Activated naive CD4-positive, alpha-beta T cell (primary cell): ENCODE measurements around the gene LIMA1.
"Not testable (repeated sequence)": the region's sequence is repeated elsewhere in the genome, so short reads cannot be mapped to it uniquely, and the experiment has no call there.

Experiments
- DNase-seq, 4 experiments: peaks; one replicate each; lab custom pipeline; 2025; lab: John Stamatoyannopoulos, UW

The LIMA1 gene

DNA sequence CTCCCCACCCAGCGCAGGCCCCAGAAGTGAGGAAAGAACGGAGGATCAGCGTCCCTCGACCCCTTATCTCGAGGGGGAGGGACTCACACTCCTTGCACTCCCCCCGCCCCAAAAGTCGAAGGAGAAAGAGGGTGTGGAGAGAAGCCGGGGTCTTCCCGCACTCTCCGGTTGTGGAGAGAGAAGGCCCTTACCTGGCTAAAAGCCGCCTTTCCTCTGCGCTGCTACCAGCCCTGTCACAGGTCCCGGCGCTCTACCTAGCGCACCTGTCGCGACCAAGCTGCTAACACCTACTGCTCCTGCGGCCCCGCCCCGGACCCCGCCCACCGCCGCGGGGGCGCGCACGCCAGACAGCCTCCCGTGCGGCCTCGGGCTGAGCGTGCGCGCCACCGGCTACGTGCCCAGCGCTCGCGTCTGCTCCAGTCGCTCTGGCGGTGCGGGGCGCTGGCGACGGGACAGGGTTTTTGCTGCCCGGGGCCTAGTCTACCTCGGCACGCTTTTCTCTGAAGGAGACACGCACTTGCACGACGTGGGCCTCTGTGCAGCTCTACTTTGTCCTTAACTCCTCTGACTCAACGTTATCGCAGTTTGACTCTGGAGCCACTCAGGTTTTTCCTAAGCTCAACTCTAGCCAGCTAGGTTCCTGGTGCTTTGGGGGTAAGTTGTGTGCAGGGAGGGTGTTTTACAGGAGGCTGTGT lies at the start of gene LIMA1:
Gene LIMA1, minus strand, starts transcription at position 292 of the 695 bp plus-strand sequence. CDS start 34,769 bp downstream, outside the sequence.
- peak; percentile 73 to 94 (median 84) for DNase-seq

DNA sequence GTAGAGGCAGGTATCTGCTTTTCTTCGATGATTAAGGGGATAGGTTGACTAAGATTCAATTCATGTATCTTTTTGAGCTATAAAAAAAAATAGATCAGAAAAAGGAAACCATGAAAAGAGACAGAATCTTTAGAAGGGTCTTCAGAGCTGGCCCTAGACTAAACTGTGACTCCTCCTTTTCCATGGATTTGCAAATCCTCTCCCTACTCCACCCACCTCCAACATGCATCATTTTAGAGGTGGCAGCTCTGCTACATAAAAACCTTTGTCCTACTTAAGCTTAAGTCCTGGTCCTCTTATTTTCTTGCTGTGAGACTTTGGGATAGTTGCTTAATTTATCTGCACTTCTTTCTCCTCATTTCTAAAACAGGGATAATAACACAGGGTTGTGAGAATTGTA lies 48.4 kb upstream of the LIMA1 start:
- no peak for DNase-seq

DNA sequence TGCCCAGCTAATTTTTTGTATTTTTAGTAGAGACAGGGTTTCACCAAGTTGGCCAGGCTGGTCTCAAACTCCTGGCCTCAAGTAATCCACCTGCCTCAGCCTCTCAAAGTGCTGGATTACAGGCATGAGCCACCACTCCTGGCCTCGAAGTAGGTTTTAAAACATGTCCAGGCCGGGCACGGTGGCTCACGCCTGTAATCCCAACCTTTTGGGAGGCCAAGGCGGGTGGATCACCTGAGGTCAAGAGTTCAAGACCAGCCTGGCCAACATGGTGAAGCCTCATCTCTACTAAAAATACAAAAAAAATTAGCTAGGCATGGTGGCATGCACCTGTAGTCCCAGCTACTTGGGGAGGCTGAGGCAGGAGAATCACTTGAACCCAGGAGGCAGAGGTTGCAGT lies 45.3 kb upstream of the LIMA1 start:
- not testable (repeated sequence) for DNase-seq

DNA sequence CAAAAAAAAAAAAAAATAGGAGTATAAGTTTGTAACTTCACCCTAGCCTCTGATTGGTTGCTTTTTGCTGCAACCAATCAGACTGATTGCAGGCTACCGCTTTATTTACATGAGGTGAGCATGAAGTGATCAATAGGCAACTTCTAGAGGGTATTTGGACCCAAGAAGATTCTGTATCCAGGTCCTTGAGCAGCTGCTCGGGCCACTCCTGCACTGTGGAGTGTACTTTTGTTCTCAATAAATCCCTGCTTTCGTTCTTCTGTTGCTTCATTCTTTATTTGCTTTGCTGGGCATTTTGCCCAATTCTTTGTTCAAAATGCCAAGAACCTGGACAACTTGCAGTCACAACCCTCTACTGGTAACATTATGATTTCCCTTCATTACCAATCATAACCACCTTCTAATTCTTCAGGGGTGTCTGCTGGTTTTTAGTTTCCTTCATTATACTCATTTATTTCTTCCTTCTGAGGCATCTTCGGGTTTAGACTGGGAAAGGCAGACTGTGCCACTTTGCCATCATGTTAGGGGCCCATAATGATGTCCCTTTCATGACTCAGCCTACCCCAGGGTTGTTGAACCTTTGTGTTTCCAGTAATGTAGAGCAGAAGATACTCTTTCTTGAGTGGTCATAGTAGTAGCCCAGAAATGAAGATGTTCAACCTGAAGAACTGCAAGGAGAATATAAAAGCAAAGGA lies 43.4 kb upstream of the LIMA1 start:
- no peak for DNase-seq

DNA sequence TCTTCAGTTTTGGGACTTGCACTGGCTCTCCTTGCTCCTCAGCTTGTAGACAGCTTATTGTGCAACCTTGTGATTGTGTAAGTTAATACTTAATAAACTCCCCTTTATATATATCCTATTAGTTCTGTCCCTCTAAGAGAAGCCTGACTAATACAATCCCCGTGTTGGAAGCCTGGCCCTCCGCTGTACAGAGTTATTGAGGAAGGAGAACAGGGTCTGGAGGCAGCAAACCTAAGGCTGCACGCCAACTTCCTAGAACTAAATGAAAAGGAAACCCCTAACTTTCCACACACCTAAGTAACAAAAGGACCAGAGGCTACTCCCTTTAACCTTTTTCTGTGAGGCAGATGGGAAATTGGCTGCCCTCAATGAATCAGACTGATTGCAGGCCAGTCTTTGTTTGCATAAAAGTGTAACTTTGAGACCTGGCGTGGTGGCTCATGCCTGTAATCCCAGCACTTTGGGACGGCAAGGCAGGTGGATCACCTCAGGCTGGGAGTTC lies 42.6 kb upstream of the LIMA1 start:
- no peak for DNase-seq

DNA sequence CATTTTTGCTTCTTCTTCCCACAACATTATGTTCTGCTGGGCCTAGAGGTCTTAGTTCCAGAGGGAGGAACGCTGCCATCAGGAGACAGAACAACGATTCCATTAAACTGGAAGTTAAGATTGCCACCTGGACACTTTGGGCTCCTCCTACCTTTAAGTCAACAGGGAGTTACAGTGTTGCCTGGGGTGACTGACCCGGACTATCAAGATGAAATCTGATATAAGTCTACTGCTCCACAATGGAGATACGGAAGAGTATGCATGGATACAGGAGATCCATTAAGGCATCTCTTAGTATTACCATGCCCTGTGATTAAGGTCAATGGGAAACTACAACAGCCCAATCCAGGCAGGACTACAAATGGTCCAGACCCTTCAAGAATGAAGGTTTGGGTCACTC lies 41.5 kb upstream of the LIMA1 start:
- DNase-seq: not testable (repeated sequence)

DNA sequence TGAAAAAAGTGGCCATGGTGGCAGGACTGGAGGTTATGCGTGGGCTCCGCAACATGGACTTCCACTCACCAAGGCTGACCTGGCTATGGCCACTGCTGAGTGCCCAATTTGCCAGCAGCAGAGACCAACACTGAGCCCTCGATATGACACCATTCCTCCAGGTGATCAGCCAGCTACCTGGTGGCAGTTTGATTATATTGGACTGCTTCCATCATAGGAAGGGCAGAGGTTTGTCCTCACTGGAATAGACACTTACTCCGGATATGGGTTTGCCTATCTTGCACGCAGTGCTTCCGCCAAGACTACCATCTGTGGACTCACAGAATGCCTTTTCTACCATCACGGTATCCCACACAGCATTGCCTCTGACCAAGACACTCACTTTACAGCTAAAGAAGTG lies 40.8 kb upstream of the LIMA1 start:
- not testable (repeated sequence) for DNase-seq

DNA sequence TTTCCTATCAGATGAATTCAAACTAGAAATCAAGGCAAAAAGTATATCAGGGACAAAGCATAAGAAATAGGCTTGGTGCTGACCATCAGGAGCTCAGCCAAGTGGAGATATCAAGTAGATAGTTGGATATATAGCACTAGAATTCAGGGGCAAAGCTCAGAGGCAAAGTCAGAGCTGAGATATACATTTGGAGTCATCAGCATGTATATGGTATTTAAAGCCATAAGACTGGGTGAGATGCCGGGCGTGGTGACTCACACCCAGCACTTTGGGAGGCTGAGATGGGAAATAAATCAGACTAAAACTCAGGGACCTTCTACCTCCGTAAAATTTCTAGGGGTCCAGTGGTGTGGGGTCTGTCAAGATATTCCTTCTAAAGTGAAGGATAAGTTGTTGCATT lies 38.9 kb upstream of the LIMA1 start:
- DNase-seq: no peak

DNA sequence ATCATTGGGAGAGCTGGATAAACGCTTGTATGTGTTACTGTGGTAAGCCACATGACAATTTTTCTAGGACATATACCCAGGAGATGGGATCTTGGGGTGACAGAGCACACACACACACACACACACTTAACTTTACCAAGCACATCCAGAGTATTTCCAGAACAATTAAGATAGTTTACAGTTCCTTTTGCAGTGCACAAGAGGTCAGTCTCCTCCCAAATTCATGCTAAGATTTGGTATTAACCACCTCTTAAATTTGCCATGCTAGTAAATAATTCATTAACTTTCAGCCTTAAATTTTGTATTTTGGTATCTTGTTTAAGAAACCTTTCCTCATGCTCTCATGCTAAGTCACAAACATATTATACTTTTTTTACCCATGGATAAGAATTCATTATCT lies 33.9 kb upstream of the LIMA1 start:
- DNase-seq: no peak

DNA sequence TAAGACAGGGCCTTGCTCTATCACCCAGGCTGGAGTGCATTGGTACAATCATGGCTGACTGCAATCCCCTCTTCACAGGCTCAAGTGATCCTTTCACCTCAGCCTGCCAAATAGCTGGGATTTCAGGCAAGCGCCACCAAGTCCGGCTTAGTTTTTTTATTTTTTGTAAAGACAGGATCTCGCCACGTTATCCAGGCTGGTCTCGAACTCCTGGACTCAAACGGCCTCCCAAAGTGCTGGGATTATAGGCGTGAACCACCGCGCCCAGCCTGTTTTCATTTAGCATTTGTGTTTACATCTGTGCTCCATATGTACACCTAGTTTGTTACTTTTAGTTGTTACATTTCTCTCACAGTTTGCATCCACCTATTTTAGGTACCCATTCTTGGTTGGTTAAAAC lies 32.5 kb upstream of the LIMA1 start:
- no peak for DNase-seq

DNA sequence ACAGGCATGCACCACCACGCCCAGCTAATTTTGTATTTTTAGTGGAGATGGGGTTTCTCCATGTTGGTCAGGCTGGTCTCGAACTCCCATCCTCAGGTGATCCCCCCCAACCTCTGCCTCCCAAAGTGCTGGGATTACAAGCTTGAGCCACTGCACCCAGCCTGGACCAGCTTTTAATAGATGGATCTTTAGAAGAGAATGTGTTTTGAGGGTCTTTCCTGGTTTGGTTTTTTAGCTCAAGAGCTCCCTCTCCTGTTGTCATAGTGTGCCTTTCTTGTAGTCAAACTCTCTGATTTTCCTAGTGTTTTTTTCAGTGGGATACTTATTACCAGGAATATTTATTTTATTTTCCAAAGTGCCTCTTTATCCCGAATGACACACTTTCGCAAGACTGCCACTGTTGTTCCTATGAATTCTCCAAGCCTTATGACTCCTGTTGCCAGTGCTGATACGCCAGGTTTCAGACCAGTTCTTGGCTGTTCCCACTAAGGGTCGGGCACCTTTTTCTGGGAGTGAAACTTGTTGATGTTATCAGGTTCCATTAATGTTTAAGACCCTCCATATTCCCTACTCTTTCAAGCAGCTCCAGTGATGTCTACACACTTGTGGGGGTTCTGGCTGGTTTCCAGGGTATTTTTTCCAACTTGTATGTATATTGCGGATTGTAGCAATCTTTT lies 31.5 kb upstream of the LIMA1 start:
- no peak for DNase-seq

DNA sequence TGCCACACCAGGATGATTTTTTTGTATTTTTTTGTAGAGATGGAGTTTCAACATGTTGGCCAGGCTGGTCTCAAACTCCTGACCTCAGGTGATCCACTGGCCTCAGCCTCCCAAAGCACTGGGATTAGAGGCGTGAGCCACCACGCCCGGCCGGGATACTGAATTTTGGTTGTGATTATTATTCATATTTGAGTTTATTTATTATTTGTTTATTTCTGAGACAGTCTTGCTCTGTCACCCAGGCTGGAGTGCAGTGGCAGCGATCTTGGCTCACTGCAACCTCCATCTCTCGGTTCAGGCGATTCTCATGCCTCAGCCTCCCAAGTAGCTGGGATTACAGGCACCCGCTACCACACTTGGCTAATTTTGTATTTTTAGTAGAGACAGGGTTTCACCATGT lies 30.7 kb upstream of the LIMA1 start:
- DNase-seq: not testable (repeated sequence)

DNA sequence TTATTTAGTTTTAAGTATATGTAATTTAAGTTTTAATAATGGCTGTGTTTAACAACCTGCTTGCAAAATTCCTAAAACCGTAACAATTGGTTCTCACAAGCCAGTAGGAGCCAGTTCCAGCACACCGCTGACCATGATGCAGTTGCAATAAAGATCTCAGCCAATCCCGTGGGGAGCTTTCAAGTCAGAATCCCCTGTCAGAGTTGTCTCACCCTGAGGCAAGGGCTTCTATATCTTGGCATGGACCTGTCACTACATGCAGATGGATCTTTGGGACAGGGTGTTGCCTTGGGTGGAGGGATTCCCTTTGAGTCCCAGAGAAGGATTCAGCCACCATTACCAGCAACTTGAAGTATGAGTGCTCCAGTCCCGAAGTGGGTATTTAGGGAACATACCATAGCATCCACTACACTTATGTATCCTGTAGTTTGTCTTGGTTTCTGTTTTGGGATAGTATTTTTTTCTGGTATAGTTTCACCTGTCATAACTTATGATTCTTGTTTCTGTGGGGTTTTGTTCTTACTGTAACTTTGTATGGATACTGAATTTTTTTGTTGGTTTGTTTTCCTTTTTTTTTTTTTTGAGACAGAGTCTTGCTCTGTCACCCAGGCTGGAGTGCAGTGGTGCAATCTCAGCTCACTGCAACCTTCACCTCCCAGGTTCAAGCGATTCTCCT lies 30.1 kb upstream of the LIMA1 start:
- DNase-seq: no peak

DNA sequence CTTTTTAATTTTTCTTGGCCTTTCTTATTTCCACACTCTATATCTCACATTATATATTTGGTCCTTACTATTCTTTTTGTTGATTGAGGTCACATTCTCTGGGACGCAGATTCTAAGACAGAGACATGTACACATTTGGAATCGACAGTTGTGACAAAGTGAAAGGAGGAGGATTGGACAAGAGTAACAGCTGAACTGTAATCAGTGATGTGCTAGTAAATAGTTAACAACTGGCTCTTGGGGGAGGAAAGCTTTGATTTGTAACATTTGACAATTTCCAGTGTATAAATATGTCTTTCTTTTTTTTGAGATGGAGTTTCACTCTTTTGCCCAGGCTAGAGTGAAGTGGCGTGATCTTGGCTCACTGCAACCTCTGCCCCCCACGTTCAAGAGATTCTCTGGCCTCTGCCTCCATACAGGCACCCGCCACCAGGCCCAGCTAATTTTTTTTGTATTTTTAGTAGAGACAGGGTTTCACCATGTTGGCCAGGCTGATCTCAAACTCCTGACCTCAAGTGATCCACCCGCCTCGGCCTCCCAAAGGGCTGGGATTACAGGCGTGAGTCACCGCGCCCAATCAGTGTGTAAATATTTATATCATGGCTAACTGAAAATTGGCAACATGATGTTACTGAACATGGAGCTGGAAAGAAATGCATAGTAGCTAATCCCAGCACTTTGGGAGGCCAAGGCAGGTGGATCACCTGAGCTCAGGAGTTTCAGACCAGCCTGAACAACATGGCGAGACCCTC lies 28.7 kb upstream of the LIMA1 start:
- DNase-seq: not testable (repeated sequence)

DNA sequence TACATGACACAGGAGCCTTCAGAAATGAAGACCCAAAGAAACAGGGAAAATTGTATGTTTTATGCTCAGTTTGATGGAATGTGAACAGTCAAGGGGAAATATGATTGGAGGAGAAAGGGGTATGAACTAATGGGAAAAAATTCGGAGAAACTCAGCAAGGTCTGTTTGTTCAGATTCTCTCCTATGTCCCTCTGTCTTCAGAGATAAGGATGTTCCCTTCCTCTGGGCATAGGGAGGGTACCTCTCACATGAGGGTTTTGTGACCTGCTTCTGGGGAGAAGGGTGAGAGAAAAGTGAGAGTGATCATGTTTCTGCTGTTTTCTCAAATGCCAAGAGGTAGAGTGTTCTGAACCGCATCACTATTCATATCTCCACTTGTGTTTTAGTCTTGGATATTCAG lies 26.6 kb upstream of the LIMA1 start:
- DNase-seq: no peak

DNA sequence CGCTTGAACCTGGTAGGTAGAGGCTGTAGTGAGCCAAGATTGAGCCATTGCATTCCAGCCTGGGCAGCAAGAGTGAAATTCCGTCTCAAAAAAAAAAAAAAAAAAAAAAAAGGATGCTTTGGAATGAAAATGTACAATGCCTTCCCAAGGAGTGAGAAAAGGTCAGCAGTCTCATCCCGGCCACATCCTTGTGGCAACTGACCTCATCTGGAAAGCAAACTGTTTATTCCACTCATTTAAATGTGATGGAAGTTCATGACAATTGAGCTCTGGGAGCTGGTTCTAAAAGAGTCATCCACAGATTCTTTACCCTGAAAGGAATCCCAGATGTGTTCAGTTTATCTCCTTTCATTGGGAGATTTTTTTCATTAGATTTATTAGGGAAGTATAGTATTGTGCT lies 19.4 kb upstream of the LIMA1 start:
- no peak for DNase-seq

DNA sequence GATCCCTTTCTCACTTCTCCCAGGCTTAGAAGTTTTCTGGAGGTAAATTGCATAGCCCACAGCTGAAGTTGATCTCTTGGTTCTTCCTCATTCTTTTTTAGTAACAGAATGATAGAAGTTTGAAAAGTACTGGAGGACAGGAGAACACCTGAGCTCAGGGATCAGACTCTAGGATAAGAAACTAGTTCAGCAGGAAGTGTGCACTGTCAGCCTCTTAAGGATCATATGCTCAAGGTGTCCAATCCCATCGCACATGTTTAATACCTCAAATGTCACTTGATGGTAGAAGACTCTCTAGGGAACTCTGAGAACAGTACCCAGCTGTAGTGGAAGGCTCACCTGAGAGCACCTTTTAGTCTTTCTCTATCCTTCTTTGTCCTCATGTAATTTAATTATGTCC lies 14.7 kb upstream of the LIMA1 start:
- DNase-seq: no peak

DNA sequence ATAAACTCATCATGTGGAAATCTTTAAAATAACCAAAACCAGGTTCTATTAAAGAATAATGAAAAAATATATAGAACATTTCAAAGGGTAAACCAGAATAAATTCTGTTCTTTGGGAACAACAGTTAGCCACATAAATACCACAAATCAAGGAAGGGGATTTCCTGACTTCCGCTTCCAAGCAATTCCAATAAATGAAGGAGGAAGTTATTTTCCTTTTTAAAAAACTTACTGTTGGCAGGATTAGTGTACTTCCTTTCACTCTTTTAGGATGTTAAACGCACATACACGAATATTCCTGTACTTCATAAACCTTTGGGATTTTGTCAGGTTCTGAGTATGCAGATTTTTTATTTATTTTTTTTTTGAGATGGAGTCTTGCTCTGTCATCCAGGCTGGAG lies 13.7 kb upstream of the LIMA1 start:
- no peak for DNase-seq

DNA sequence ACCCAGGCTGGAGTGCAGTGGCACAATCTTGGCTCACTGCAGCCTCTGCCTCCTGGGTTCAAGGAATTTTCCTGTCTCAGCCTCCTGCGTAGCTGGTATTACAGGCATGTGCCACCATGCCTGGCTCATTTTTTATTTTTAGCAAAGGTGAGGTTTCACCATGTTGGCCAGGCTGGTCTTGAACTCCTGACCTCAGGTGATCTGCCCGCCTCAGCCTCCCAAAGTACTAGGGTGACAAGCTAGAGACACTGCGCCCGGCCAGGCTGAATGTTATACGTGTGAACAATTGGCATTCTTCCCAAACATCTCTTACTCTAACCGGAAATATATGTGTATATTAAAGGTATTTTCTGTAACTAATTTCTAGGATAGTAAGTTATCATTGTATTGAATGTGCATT lies 13.2 kb upstream of the LIMA1 start:
- DNase-seq: no peak

DNA sequence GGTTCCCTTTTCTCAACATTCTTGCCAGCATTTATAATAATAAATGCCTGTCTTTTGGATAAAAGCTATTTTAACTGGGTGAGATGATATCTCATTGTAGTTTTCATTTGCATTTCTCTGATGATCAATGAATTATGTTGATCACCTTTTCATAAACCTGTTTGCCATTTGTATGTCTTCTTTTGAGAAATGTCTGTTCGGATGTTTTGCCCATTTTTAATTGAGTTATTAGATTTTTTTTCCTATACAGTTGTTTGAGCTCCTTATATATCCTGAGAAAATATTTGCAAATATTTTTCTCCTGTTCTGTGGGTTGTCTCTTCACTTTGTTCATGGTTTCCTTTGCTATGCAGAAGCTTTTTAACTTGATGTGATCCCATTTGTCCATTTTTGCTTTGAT lies 8.1 kb upstream of the LIMA1 start:
- no peak for DNase-seq

DNA sequence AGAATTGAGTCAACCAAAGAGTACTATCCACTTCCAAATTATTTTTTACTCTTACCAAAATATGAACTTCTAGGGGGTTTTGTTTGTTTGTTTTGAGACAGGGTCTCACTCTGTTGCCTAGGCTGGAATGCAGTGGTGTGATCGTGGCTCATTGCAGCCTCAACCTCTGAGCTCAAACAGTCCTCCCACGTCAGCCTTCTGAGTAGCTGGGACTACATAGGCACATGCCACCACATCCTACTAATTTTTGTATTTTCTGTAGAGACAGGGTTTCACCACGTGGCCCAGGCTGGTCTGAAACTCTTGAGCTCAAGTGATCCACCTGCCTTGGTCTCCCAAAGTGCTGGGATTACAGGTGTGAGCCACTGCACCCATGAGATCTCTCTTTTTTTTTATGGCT lies 7.4 kb upstream of the LIMA1 start:
- DNase-seq: not testable (repeated sequence)

DNA sequence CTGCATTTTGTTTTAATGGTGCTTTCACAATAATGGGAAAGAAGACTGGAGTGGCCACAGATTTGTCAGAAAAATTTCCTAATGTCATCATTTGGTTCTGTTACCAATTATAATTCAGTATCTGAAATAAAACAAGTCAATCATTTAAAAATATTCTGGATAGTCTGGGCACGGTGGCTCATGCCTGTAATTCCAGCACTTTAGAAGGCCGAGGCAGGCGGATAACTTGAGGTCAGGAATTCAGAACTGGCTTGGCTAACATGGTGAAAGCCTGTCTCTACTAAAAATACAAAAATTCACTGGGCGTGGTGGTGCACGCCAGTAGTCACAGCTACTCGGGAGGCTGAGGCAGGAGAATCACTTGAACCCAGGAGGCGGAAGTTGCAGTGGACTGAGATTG lies 4.0 kb upstream of the LIMA1 start:
- no peak for DNase-seq
